WTC11 (cell line): ENCODE measurements around the gene MSI2. TPM values are rescaled to one million over a fixed set of nuclear protein-coding genes. Genes with fewer than 3 reads are reported as not detected.

Experiments used
- ATAC-seq: fragments of 200-7000 bp; cut with Tn5 transposase; 2 replicates; pipeline ENCODE4 v1.10.0; 2021; ENCODE audit warnings: mild to moderate bottlenecking, moderate library complexity
- CTCF ChIA-PET: fragments of 300-600 bp; sonication (Branson Sonifier 250); formaldehyde crosslinking; loops from one replicate; lab custom pipeline; 2021; ENCODE audit warnings: antibody characterized with exemption; lab: Charles Lee
- POLR2A ChIA-PET: fragments of 350-600 bp; sonication (Branson Sonifier 250); formaldehyde crosslinking; loops from one replicate; lab custom pipeline; 2021; ENCODE audit warnings: antibody characterized with exemption; lab: Charles Lee
- DNase-seq: peaks from one replicate; pipeline ENCODE4 v3.0.0; 2021; ENCODE audit warnings: low spot score
- H3K27ac Mint-ChIP-seq: 2 replicates; pipeline ENCODE4 v1.8.0; 2021; ENCODE audit warnings: mixed read lengths
- H3K27me3 Mint-ChIP-seq: 2 replicates; pipeline ENCODE4 v1.8.0; 2021; ENCODE audit warnings: low read depth, mild to moderate bottlenecking, moderate library complexity, mixed read lengths
- H3K36me3 Mint-ChIP-seq: 2 replicates; pipeline ENCODE4 v1.8.0; 2021; ENCODE audit warnings: mixed read lengths
- H3K4me1 Mint-ChIP-seq: 2 replicates; pipeline ENCODE4 v1.8.0; 2022; ENCODE audit warnings: mixed read lengths
- H3K4me3 Mint-ChIP-seq: 2 replicates; pipeline ENCODE4 v1.8.0; 2021; ENCODE audit warnings: mild to moderate bottlenecking, moderate library complexity, mixed read lengths
- H3K9me3 Mint-ChIP-seq: 2 replicates; pipeline ENCODE4 v1.8.0; 2021; ENCODE audit warnings: mixed read lengths
- GABPB1 ChIP-seq: sonication (generic); formaldehyde crosslinking; IDR thresholded peaks from 2 replicates; pipeline ENCODE4 v1.8.1; 2023; ENCODE audit warnings: mild to moderate bottlenecking, missing genetic modification reagents
- HMGA2 ChIP-seq: fragments of 250-450 bp; sonication (Bioruptor Pico); IDR thresholded peaks from 2 replicates; pipeline ENCODE4 v1.4.0; 2021; ENCODE audit warnings: mild to moderate bottlenecking, moderate library complexity
- JAZF1 ChIP-seq: fragments of 250-450 bp; sonication (Bioruptor Pico); IDR thresholded peaks from 2 replicates; pipeline ENCODE4 v1.9.0; 2021; ENCODE audit warnings: moderate library complexity, mild to moderate bottlenecking, inconsistent platforms
- RORB ChIP-seq: fragments of 250-450 bp; sonication (Bioruptor Pico); IDR thresholded peaks from 2 replicates; pipeline ENCODE4 v1.9.0; 2021; ENCODE audit warnings: mild to moderate bottlenecking
- TEAD4 ChIP-seq: sonication (generic); formaldehyde crosslinking; IDR thresholded peaks from 2 replicates; pipeline ENCODE4 v1.8.0; 2022; ENCODE audit warnings: mild to moderate bottlenecking, missing genetic modification reagents
- ZNF263 ChIP-seq: sonication (generic); formaldehyde crosslinking; IDR thresholded peaks from 2 replicates; pipeline ENCODE4 v1.8.1; 2022; ENCODE audit warnings: low read depth, mild to moderate bottlenecking, moderate library complexity, missing genetic modification reagents
- total RNA-seq: library from RNA; stranded (reverse); gene quantifications from 3 replicates; pipeline ENCODE4 v1.2.3, GENCODE V29; 2021
- TF ChIP-seq, protein P1 (sequence below): fragments of 250-450 bp; sonication (Bioruptor Pico); IDR thresholded peaks from 2 replicates; pipeline ENCODE4 v1.9.0; 2021; ENCODE audit warnings: moderate library complexity, mild to moderate bottlenecking, inconsistent platforms, borderline replicate concordance
- TF ChIP-seq, protein P2 (sequence below): sonication (generic); formaldehyde crosslinking; IDR thresholded peaks from 2 replicates; pipeline ENCODE4 v1.8.0; 2023; ENCODE audit warnings: mild to moderate bottlenecking, missing genetic modification reagents
- TF ChIP-seq, protein P3 (sequence below): sonication (generic); formaldehyde crosslinking; conservative IDR thresholded peaks from 2 replicates; pipeline ENCODE4 v1.8.1; 2023; ENCODE audit warnings: mild to moderate bottlenecking, low read depth, missing genetic modification reagents, moderate library complexity
- TF ChIP-seq, protein P4 (sequence below): sonication (generic); formaldehyde crosslinking; IDR thresholded peaks from 2 replicates; pipeline ENCODE4 v1.8.1; 2023; ENCODE audit warnings: mild to moderate bottlenecking, missing genetic modification reagents
- TF ChIP-seq, protein P5 (sequence below): fragments of 250-450 bp; sonication (Bioruptor Pico); IDR thresholded peaks from 2 replicates; pipeline ENCODE4 v1.9.0; 2021; ENCODE audit warnings: mild to moderate bottlenecking
- TF ChIP-seq, protein P6 (sequence below): fragments of 250-450 bp; sonication (Bioruptor Pico); IDR thresholded peaks from 2 replicates; pipeline ENCODE4 v1.8.0; 2021; ENCODE audit warnings: mild to moderate bottlenecking
- TF ChIP-seq, protein P7 (sequence below): sonication (generic); formaldehyde crosslinking; IDR thresholded peaks from 2 replicates; pipeline ENCODE4 v1.8.1; 2023; ENCODE audit warnings: mild to moderate bottlenecking, missing genetic modification reagents

Gene MSI2
- total RNA-seq, 1 experiment from 2014 or later: 82.1 TPM

DNA sequence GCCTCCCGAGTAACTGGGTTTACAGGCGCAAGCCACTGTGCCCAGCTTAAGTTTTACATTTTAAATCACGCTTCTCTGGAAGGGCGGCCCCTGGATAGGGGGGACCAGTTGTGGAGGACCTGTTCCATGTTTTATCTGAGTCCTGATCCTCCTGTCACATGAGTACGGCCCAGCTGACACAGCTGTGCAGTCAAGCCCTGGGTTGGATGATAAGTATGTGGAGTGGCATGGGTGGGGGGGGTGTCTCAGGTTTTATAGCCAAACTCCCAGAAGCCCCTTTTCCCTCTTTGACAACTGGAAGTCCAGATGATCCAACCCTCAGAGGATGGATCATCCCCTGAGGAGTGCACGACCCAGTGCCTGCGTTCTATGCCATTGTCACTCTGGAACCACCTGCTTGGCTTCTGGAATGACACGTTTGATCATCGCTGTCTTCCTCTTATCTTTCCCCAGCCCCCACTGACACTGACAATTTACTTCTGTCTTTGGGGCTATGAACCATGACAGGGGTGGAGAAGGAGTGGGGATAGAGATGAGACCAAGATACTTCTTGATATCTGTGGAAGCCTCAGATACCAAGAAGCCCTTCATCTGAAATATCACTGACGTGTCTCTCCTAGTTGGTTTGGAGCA is 191.2 kb downstream of the MSI2 start:
- ChIA-PET CTCF (interaction anchor here (1.0 to 1.4 kb wide), 3 partner anchors 26 to 204 kb away, joined by 3 to 7 read pairs (median 3); no protein-coding TSS in a partner anchor), POLR2A (no interaction called here)
- no peak for TF ChIP-seq HMGA2 (CRISPR knock-in tag)
- no peak for TF ChIP-seq JAZF1 (CRISPR knock-in tag)
- no peak for TF ChIP-seq GABPB1 (CRISPR knock-in tag)
- TF ChIP-seq, protein P1, sequence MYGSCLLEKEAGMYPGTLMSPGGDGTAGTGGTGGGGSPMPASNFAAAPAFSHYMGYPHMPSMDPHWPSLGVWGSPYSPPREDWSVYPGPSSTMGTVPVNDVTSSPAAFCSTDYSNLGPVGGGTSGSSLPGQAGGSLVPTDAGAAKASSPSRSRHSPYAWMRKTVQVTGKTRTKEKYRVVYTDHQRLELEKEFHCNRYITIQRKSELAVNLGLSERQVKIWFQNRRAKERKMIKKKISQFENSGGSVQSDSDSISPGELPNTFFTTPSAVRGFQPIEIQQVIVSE (CRISPR knock-in tag): no peak
- TF ChIP-seq, protein P2, sequence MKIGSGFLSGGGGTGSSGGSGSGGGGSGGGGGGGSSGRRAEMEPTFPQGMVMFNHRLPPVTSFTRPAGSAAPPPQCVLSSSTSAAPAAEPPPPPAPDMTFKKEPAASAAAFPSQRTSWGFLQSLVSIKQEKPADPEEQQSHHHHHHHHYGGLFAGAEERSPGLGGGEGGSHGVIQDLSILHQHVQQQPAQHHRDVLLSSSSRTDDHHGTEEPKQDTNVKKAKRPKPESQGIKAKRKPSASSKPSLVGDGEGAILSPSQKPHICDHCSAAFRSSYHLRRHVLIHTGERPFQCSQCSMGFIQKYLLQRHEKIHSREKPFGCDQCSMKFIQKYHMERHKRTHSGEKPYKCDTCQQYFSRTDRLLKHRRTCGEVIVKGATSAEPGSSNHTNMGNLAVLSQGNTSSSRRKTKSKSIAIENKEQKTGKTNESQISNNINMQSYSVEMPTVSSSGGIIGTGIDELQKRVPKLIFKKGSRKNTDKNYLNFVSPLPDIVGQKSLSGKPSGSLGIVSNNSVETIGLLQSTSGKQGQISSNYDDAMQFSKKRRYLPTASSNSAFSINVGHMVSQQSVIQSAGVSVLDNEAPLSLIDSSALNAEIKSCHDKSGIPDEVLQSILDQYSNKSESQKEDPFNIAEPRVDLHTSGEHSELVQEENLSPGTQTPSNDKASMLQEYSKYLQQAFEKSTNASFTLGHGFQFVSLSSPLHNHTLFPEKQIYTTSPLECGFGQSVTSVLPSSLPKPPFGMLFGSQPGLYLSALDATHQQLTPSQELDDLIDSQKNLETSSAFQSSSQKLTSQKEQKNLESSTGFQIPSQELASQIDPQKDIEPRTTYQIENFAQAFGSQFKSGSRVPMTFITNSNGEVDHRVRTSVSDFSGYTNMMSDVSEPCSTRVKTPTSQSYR (CRISPR knock-in tag): no peak
- TF ChIP-seq, protein P3, sequence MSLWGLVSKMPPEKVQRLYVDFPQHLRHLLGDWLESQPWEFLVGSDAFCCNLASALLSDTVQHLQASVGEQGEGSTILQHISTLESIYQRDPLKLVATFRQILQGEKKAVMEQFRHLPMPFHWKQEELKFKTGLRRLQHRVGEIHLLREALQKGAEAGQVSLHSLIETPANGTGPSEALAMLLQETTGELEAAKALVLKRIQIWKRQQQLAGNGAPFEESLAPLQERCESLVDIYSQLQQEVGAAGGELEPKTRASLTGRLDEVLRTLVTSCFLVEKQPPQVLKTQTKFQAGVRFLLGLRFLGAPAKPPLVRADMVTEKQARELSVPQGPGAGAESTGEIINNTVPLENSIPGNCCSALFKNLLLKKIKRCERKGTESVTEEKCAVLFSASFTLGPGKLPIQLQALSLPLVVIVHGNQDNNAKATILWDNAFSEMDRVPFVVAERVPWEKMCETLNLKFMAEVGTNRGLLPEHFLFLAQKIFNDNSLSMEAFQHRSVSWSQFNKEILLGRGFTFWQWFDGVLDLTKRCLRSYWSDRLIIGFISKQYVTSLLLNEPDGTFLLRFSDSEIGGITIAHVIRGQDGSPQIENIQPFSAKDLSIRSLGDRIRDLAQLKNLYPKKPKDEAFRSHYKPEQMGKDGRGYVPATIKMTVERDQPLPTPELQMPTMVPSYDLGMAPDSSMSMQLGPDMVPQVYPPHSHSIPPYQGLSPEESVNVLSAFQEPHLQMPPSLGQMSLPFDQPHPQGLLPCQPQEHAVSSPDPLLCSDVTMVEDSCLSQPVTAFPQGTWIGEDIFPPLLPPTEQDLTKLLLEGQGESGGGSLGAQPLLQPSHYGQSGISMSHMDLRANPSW (CRISPR knock-in tag): no peak
- no peak for TF ChIP-seq ZNF263 (CRISPR knock-in tag)
- TF ChIP-seq, protein P4, sequence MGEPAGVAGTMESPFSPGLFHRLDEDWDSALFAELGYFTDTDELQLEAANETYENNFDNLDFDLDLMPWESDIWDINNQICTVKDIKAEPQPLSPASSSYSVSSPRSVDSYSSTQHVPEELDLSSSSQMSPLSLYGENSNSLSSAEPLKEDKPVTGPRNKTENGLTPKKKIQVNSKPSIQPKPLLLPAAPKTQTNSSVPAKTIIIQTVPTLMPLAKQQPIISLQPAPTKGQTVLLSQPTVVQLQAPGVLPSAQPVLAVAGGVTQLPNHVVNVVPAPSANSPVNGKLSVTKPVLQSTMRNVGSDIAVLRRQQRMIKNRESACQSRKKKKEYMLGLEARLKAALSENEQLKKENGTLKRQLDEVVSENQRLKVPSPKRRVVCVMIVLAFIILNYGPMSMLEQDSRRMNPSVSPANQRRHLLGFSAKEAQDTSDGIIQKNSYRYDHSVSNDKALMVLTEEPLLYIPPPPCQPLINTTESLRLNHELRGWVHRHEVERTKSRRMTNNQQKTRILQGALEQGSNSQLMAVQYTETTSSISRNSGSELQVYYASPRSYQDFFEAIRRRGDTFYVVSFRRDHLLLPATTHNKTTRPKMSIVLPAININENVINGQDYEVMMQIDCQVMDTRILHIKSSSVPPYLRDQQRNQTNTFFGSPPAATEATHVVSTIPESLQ: no peak
- TF ChIP-seq, protein P5, sequence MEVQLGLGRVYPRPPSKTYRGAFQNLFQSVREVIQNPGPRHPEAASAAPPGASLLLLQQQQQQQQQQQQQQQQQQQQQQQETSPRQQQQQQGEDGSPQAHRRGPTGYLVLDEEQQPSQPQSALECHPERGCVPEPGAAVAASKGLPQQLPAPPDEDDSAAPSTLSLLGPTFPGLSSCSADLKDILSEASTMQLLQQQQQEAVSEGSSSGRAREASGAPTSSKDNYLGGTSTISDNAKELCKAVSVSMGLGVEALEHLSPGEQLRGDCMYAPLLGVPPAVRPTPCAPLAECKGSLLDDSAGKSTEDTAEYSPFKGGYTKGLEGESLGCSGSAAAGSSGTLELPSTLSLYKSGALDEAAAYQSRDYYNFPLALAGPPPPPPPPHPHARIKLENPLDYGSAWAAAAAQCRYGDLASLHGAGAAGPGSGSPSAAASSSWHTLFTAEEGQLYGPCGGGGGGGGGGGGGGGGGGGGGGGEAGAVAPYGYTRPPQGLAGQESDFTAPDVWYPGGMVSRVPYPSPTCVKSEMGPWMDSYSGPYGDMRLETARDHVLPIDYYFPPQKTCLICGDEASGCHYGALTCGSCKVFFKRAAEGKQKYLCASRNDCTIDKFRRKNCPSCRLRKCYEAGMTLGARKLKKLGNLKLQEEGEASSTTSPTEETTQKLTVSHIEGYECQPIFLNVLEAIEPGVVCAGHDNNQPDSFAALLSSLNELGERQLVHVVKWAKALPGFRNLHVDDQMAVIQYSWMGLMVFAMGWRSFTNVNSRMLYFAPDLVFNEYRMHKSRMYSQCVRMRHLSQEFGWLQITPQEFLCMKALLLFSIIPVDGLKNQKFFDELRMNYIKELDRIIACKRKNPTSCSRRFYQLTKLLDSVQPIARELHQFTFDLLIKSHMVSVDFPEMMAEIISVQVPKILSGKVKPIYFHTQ (CRISPR knock-in tag): no peak
- no peak for TF ChIP-seq RORB (CRISPR knock-in tag)
- TF ChIP-seq TEAD4 (CRISPR knock-in tag): no peak
- TF ChIP-seq, protein P6, sequence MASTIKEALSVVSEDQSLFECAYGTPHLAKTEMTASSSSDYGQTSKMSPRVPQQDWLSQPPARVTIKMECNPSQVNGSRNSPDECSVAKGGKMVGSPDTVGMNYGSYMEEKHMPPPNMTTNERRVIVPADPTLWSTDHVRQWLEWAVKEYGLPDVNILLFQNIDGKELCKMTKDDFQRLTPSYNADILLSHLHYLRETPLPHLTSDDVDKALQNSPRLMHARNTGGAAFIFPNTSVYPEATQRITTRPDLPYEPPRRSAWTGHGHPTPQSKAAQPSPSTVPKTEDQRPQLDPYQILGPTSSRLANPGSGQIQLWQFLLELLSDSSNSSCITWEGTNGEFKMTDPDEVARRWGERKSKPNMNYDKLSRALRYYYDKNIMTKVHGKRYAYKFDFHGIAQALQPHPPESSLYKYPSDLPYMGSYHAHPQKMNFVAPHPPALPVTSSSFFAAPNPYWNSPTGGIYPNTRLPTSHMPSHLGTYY (CRISPR knock-in tag): no peak
- TF ChIP-seq, protein P7, sequence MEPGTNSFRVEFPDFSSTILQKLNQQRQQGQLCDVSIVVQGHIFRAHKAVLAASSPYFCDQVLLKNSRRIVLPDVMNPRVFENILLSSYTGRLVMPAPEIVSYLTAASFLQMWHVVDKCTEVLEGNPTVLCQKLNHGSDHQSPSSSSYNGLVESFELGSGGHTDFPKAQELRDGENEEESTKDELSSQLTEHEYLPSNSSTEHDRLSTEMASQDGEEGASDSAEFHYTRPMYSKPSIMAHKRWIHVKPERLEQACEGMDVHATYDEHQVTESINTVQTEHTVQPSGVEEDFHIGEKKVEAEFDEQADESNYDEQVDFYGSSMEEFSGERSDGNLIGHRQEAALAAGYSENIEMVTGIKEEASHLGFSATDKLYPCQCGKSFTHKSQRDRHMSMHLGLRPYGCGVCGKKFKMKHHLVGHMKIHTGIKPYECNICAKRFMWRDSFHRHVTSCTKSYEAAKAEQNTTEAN (CRISPR knock-in tag): no peak
- no peaks in the 10 kb centered on the region for H3K27me3 Mint-ChIP-seq
- no peaks in the 10 kb centered on the region for H3K9me3 Mint-ChIP-seq
- H3K36me3 Mint-ChIP-seq: no peaks in the 10 kb centered on the region
- H3K4me3 Mint-ChIP-seq: no peak overlapping the region
- H3K27ac Mint-ChIP-seq: no peak overlapping the region
- H3K4me1 Mint-ChIP-seq: peaks cover 27% of the 10 kb centered on the region
- ATAC-seq (no peak), DNase-seq (no peak)
